HEK293 (cell line): ENCODE measurements around the gene TRIM23.

Source experiments
- CTCF ChIA-PET: fragments of 350-600 bp; formaldehyde crosslinking; extraction: SDS; loops from one replicate; lab custom pipeline; 2021; ENCODE audit warnings: antibody characterized with exemption; lab: Yijun Ruan, JAX
- POLR2A ChIA-PET: fragments of 300-600 bp; formaldehyde crosslinking; extraction: SDS; loops from one replicate; lab custom pipeline; 2020; ENCODE audit warnings: antibody characterized with exemption, inconsistent platforms; lab: Yijun Ruan, JAX
- H3K27ac ChIP-seq: fragments of 200-500 bp; sonication (Bioruptor generic); 2 replicates; pipeline ENCODE4 v1.5.1; 2014; ENCODE audit warnings: low read depth, low read length, control low read depth, inconsistent platforms; ENCODE audit errors: extremely low read depth
- H3K36me3 ChIP-seq, 2 experiments: fragments of 200-500 bp in 1 of 2; sonication (Bioruptor generic) in 1 of 2; 1 replicate in 1 of 2; 2 replicates in 1 of 2; pipeline ENCODE4 v1.5.1; 2014 to 2017; ENCODE audit warnings: inconsistent platforms in 2 of 2, low read length in 2 of 2; ENCODE audit not compliant: control insufficient read depth in 2 of 2, insufficient read depth in 1 of 2
- H3K4me1 ChIP-seq: fragments of 200-500 bp; sonication (Bioruptor generic); 2 replicates; pipeline ENCODE4 v1.5.1; 2014; ENCODE audit warnings: mild to moderate bottlenecking, low read length, inconsistent platforms; ENCODE audit not compliant: control insufficient read depth, insufficient read depth
- H3K4me3 ChIP-seq: 2 replicates; pipeline ENCODE4 v1.5.1; 2011; ENCODE audit warnings: low read depth, mild to moderate bottlenecking, control low read depth, low read length, moderate library complexity
- H3K9me3 ChIP-seq: fragments of 200-500 bp; sonication (Bioruptor generic); 2 replicates; pipeline ENCODE4 v1.5.1; 2014; ENCODE audit warnings: low read depth, low read length, inconsistent platforms; ENCODE audit not compliant: control insufficient read depth, insufficient read depth
- CTCF ChIP-seq: fragments of 450-650 bp; formaldehyde crosslinking; IDR thresholded peaks from 2 replicates; pipeline ENCODE4 v1.5.1; 2016; ENCODE audit warnings: missing biosample characterization, missing genetic modification characterization
- KLF1 ChIP-seq: fragments of 450-650 bp; formaldehyde crosslinking; IDR thresholded peaks from 2 replicates; pipeline ENCODE4 v1.5.1; 2016; ENCODE audit warnings: missing biosample characterization, missing genetic modification characterization
- KLF16 ChIP-seq: fragments of 450-650 bp; formaldehyde crosslinking; IDR thresholded peaks from 2 replicates; pipeline ENCODE4 v1.5.1; 2017; ENCODE audit warnings: missing biosample characterization, missing genetic modification characterization
- MEIS1 ChIP-seq: sonication (generic); formaldehyde crosslinking; IDR thresholded peaks from 2 replicates; pipeline ENCODE4 v1.8.1; 2022; ENCODE audit warnings: missing genetic modification reagents, mild to moderate bottlenecking, borderline replicate concordance
- MYNN ChIP-seq: fragments of 450-650 bp; formaldehyde crosslinking; IDR thresholded peaks from 2 replicates; pipeline ENCODE4 v1.5.1; 2016; ENCODE audit warnings: missing biosample characterization, missing genetic modification characterization, borderline replicate concordance
- PBX3 ChIP-seq: sonication (generic); formaldehyde crosslinking; IDR thresholded peaks from 2 replicates; pipeline ENCODE4 v1.8.1; 2022; ENCODE audit warnings: mild to moderate bottlenecking, moderate library complexity, missing genetic modification reagents
- PRDM10 ChIP-seq: fragments of 450-650 bp; formaldehyde crosslinking; IDR thresholded peaks from 2 replicates; pipeline ENCODE4 v1.5.1; 2016; ENCODE audit warnings: missing biosample characterization, missing genetic modification characterization
- SALL2 ChIP-seq: fragments of 450-650 bp; formaldehyde crosslinking; IDR thresholded peaks from 2 replicates; pipeline ENCODE4 v1.5.0; 2017; ENCODE audit warnings: missing biosample characterization, mild to moderate bottlenecking, missing genetic modification characterization, borderline replicate concordance
- SP7 ChIP-seq: fragments of 450-650 bp; formaldehyde crosslinking; IDR thresholded peaks from 2 replicates; pipeline ENCODE4 v1.5.1; 2016; ENCODE audit warnings: missing biosample characterization, missing genetic modification characterization
- YY1 ChIP-seq: fragments of 450-650 bp; formaldehyde crosslinking; IDR thresholded peaks from 2 replicates; pipeline ENCODE4 v1.5.1; 2018; ENCODE audit warnings: missing biosample characterization, missing genetic modification characterization
- ZBTB20 ChIP-seq: fragments of 450-650 bp; formaldehyde crosslinking; IDR thresholded peaks from 2 replicates; pipeline ENCODE4 v1.5.1; 2016; ENCODE audit warnings: missing biosample characterization, missing genetic modification characterization
- ZBTB26 ChIP-seq: fragments of 450-650 bp; formaldehyde crosslinking; optimal IDR thresholded peaks from 2 replicates; pipeline ENCODE3; 2016; ENCODE audit warnings: missing biosample characterization, mild to moderate bottlenecking, missing genetic modification characterization
- ZBTB7A ChIP-seq: fragments of 450-650 bp; formaldehyde crosslinking; IDR thresholded peaks from 2 replicates; pipeline ENCODE4 v1.5.1; 2016; ENCODE audit warnings: low read depth, missing biosample characterization, missing genetic modification characterization
- ZFHX2 ChIP-seq: fragments of 450-650 bp; formaldehyde crosslinking; conservative IDR thresholded peaks from 2 replicates; pipeline ENCODE4 v1.5.1; 2016; ENCODE audit warnings: missing biosample characterization, missing genetic modification characterization
- ZNF114 ChIP-seq: fragments of 450-650 bp; formaldehyde crosslinking; IDR thresholded peaks from 2 replicates; pipeline ENCODE4 v1.5.0; 2017; ENCODE audit warnings: missing biosample characterization, missing genetic modification characterization
- ZNF175 ChIP-seq: fragments of 450-650 bp; formaldehyde crosslinking; IDR thresholded peaks from 2 replicates; pipeline ENCODE4 v1.5.1; 2016; ENCODE audit warnings: missing biosample characterization, missing genetic modification characterization
- ZNF2 ChIP-seq: fragments of 450-650 bp; formaldehyde crosslinking; IDR thresholded peaks from 2 replicates; pipeline ENCODE4 v1.5.1; 2016; ENCODE audit warnings: missing biosample characterization, missing genetic modification characterization
- ZNF223 ChIP-seq: fragments of 450-650 bp; formaldehyde crosslinking; IDR thresholded peaks from 2 replicates; pipeline ENCODE4 v1.5.1; 2016; ENCODE audit warnings: missing biosample characterization, missing genetic modification characterization
- ZNF488 ChIP-seq: fragments of 450-650 bp; formaldehyde crosslinking; IDR thresholded peaks from 2 replicates; pipeline ENCODE4 v1.5.1; 2016; ENCODE audit warnings: missing biosample characterization, missing genetic modification characterization
- ZNF558 ChIP-seq: fragments of 450-650 bp; formaldehyde crosslinking; IDR thresholded peaks from 2 replicates; pipeline ENCODE4 v1.5.1; 2016; ENCODE audit warnings: missing biosample characterization, missing genetic modification characterization
- ZNF600 ChIP-seq: fragments of 450-650 bp; formaldehyde crosslinking; IDR thresholded peaks from 2 replicates; pipeline ENCODE4 v1.5.1; 2016; ENCODE audit warnings: missing biosample characterization, missing genetic modification characterization
- ZNF623 ChIP-seq: fragments of 450-650 bp; formaldehyde crosslinking; IDR thresholded peaks from 2 replicates; pipeline ENCODE4 v1.5.1; 2016; ENCODE audit warnings: missing biosample characterization, missing genetic modification characterization
- ZNF626 ChIP-seq: fragments of 450-650 bp; sonication (Bioruptor Pico); formaldehyde crosslinking; IDR thresholded peaks from 2 replicates; pipeline ENCODE4 v1.5.1; 2018; ENCODE audit warnings: missing biosample characterization, missing genetic modification characterization, inconsistent platforms
- ZNF654 ChIP-seq: fragments of 450-650 bp; formaldehyde crosslinking; IDR thresholded peaks from 2 replicates; pipeline ENCODE4 v1.5.1; 2016; ENCODE audit warnings: low read depth, missing biosample characterization, missing genetic modification characterization
- ZNF660 ChIP-seq: fragments of 450-650 bp; IDR thresholded peaks from 2 replicates; pipeline ENCODE4 v1.5.1; 2018; ENCODE audit warnings: missing biosample characterization, mild to moderate bottlenecking, missing genetic modification characterization
- ZNF670 ChIP-seq: fragments of 450-650 bp; formaldehyde crosslinking; IDR thresholded peaks from 2 replicates; pipeline ENCODE4 v1.5.1; 2016; ENCODE audit warnings: missing biosample characterization, missing genetic modification characterization, low read depth
- ZSCAN4 ChIP-seq: fragments of 450-650 bp; formaldehyde crosslinking; IDR thresholded peaks from 2 replicates; pipeline ENCODE4 v1.5.1; 2017; ENCODE audit warnings: missing biosample characterization, missing genetic modification characterization

TRIM23 gene

GRCh38 chr5:65624571-65625555 is 730 bp upstream of the TRIM23 start, which contains the start of the genes SHLD3 and TRAPPC13 (continued):
- TF ChIP-seq ZBTB26 (tag by site-specific recombination) (no peak), ZNF2 (tag by site-specific recombination) (no peak), SALL2 (tag by site-specific recombination) (no peak), ZNF600 (tag by site-specific recombination) (no peak), ZNF626 (tag by site-specific recombination) (no peak), MYNN (no peak), KLF1 (tag by site-specific recombination) (no peak), ZNF670 (tag by site-specific recombination) (no peak), ZNF114 (tag by site-specific recombination) (no peak), MEIS1 (CRISPR knock-in tag) (no peak), ZNF660 (peak; percentile 80; the same call in 1 of the 2 replicates), ZNF488 (tag by site-specific recombination) (no peak), ZFHX2 (tag by site-specific recombination) (peak; percentile 28; the same call in 1 of the 2 replicates)

- TF ChIP-seq ZNF654 (tag by site-specific recombination) (no peak), ZBTB20 (tag by site-specific recombination) (peak; percentile 64), ZNF623 (no peak), SP7 (tag by site-specific recombination) (no peak), ZNF558 (tag by site-specific recombination) (no peak), YY1 (tag by site-specific recombination) (no peak), ZSCAN4 (tag by site-specific recombination) (no peak), ZNF223 (tag by site-specific recombination) (no peak), PRDM10 (tag by site-specific recombination) (peak; percentile 58; the same call in 1 of the 2 replicates), CTCF (no peak), KLF16 (tag by site-specific recombination) (no peak), ZNF175 (tag by site-specific recombination) (no peak), ZBTB7A (tag by site-specific recombination) (no peak), PBX3 (CRISPR knock-in tag) (no peak)
- ChIA-PET POLR2A (interaction anchor here (0.5 to 1.2 kb wide), 8 partner anchors 13 to 100 kb away, joined by 3 to 7 read pairs (median 3); partner anchors contain the start of genes CENPK and PPWD1), CTCF (interaction anchor here (1.3 kb wide), 1 partner anchor 39 kb away, joined by 4 read pairs; no protein-coding TSS in a partner anchor)
Measured at GRCh38 chr5:65623482-65623881, 651 bp downstream of the TRIM23 start.

More at GRCh38 chr5:65623482-65623881, 651 bp downstream of the TRIM23 start:
- no peaks in the 10 kb centered on the region; a peak in 1 of 3 replicates for H3K36me3 ChIP-seq
- H3K27ac ChIP-seq: no peak overlapping the region
- H3K4me1 ChIP-seq: peaks cover 2% of the 10 kb centered on the region; the same call in 1 of the 2 replicates
- H3K9me3 ChIP-seq: no peaks in the 10 kb centered on the region
- H3K4me3 ChIP-seq: peak overlapping the region; percentile 98
